ENCODE results near the gene NLRC5.
A peak's percentile ranks its signal among the peaks of the same experiment; 100 is the strongest.

NLRC5 gene

GRCh38 chr16:56967733-56968132, 21.6 kb upstream of the NLRC5 start:
- H2BK5ac ChIP-seq (ENCODE audit: low read length), result no peak overlapping the region
- no peak overlapping the region for H2AK5ac ChIP-seq (ENCODE audit: low read depth, low read length)
- no peak overlapping the region for H3K4ac ChIP-seq (ENCODE audit: low read length)
- WGBS, 2 donors (ENCODE audit: extremely low coverage in 2 of 2, insufficient read length in 2 of 2, insufficient replicate concordance in 1 of 2), result no CpG with 5 or more reads among the region's 2 CpGs
- H3K4me3 ChIP-seq (ENCODE audit: low read length in 2 of 2), result no peak overlapping the region
- no peak overlapping the region for H2BK120ac ChIP-seq (ENCODE audit: low read depth, low read length)
- H4K91ac ChIP-seq (ENCODE audit: low read depth, low read length, poor library complexity), result no peak overlapping the region
- no peak for DNase-seq (ENCODE audit: low spot score)
- no peak overlapping the region for H3K9ac ChIP-seq (ENCODE audit: low read depth, low read length, poor library complexity)
- no peak overlapping the region for H3K27ac ChIP-seq (replicated peaks; ENCODE audit: low read length)
- no peak overlapping the region for H2BK15ac ChIP-seq (ENCODE audit: low read length)
- H3K4me1 ChIP-seq (ENCODE audit: control insufficient read depth in 2 of 2, insufficient read depth in 1 of 2, low read depth in 1 of 2, low read length in 2 of 2), result peaks cover 2 to 5% of the 10 kb centered on the region in 2 donors
- no peak overlapping the region for H2BK12ac ChIP-seq (ENCODE audit: low read length)
- no peak overlapping the region for H3K14ac ChIP-seq (ENCODE audit: low read length)
- H3K36me3 ChIP-seq (replicated peaks in 1 of 2; ENCODE audit: control insufficient read depth in 2 of 2, insufficient read depth in 2 of 2, low read length in 2 of 2), result no peaks in the 10 kb centered on the region
- no peak overlapping the region for H3K4me2 ChIP-seq (ENCODE audit: insufficient read depth, low read length, poor library complexity, severe bottlenecking)
- peaks cover 0 to 13% (median 0%) of the 10 kb centered on the region in 3 experiments for H3K27me3 ChIP-seq (ENCODE audit: control insufficient read depth in 3 of 3, insufficient read depth in 3 of 3, low read depth in 1 of 3, low read length in 3 of 3)
- H3K9me3 ChIP-seq (replicated peaks in 1 of 2; ENCODE audit: control insufficient read depth in 2 of 2, insufficient read depth in 1 of 2, low read depth in 1 of 2, low read length in 2 of 2), result peaks cover 0 to 1% of the 10 kb centered on the region in 2 donors
- H3K18ac ChIP-seq (ENCODE audit: low read length), result no peak overlapping the region
- H2AFZ ChIP-seq (ENCODE audit: low read length), result no peak overlapping the region
- H3K79me1 ChIP-seq (ENCODE audit: low read depth, low read length), result no peaks in the 10 kb centered on the region
- H4K8ac ChIP-seq (ENCODE audit: low read depth, low read length), result no peak overlapping the region
- H3K23ac ChIP-seq (ENCODE audit: low read depth, low read length, poor library complexity), result no peak overlapping the region

- Histone ChIP-seq H3K9ac (ENCODE audit: low read depth, low read length, poor library complexity) (no peak overlapping the region), H3K36me3 (replicated peaks in 1 of 2; ENCODE audit: control insufficient read depth in 2 of 2, insufficient read depth in 2 of 2, low read length in 2 of 2) (no peaks in the 10 kb centered on the region), H3K14ac (ENCODE audit: low read length) (no peak overlapping the region), H3K23ac (ENCODE audit: low read depth, low read length, poor library complexity) (peak overlapping the region; percentile 11), H3K4me3 (ENCODE audit: low read length in 2 of 2) (no peak overlapping the region), H2BK5ac (ENCODE audit: low read length) (no peak overlapping the region), H4K8ac (ENCODE audit: low read depth, low read length) (no peak overlapping the region), H2BK15ac (ENCODE audit: low read length) (peak overlapping the region; percentile 50), H3K4ac (ENCODE audit: low read length) (no peak overlapping the region), H2BK120ac (ENCODE audit: low read depth, low read length) (no peak overlapping the region), H2AFZ (ENCODE audit: low read length) (no peak overlapping the region), H3K9me3 (replicated peaks in 1 of 2; ENCODE audit: control insufficient read depth in 2 of 2, insufficient read depth in 1 of 2, low read depth in 1 of 2, low read length in 2 of 2) (peaks cover 0 to 1% of the 10 kb centered on the region in 2 donors), H2AK5ac (ENCODE audit: low read depth, low read length) (peak overlapping the region; percentile 54), H3K79me1 (ENCODE audit: low read depth, low read length) (no peaks in the 10 kb centered on the region), H3K4me2 (ENCODE audit: insufficient read depth, low read length, poor library complexity, severe bottlenecking) (no peak overlapping the region), H3K27me3 (ENCODE audit: control insufficient read depth in 3 of 3, insufficient read depth in 3 of 3, low read depth in 1 of 3, low read length in 3 of 3) (peaks cover 0 to 15% (median 0%) of the 10 kb centered on the region in 3 experiments), H3K18ac (ENCODE audit: low read length) (peak overlapping the region; percentile 83), H4K91ac (ENCODE audit: low read depth, low read length, poor library complexity) (no peak overlapping the region), H2BK12ac (ENCODE audit: low read length) (no peak overlapping the region), H3K27ac (replicated peaks; ENCODE audit: low read length) (no peak overlapping the region), H3K4me1 (ENCODE audit: control insufficient read depth in 2 of 2, insufficient read depth in 1 of 2, low read depth in 1 of 2, low read length in 2 of 2) (peaks cover 2 to 4% of the 10 kb centered on the region in 2 donors)
- no CpG with 5 or more reads among the region's 7 CpGs for WGBS, 2 donors (ENCODE audit: extremely low coverage in 2 of 2, insufficient read length in 2 of 2, insufficient replicate concordance in 1 of 2)
- no peak for DNase-seq (ENCODE audit: low spot score)
These were observed 19.6 kb upstream of the NLRC5 start for GRCh38 chr16:56969769-56970168.

- peaks cover 2 to 4% of the 10 kb centered on the region in 2 donors for H3K4me1 ChIP-seq (ENCODE audit: control insufficient read depth in 2 of 2, insufficient read depth in 1 of 2, low read depth in 1 of 2, low read length in 2 of 2)
- no peak overlapping the region for H3K4me2 ChIP-seq (ENCODE audit: insufficient read depth, low read length, poor library complexity, severe bottlenecking)
- H3K4ac ChIP-seq (ENCODE audit: low read length), result peak overlapping the region; percentile 55
- H3K79me1 ChIP-seq (ENCODE audit: low read depth, low read length), result no peaks in the 10 kb centered on the region
- peak overlapping the region; percentile 81 for H2BK12ac ChIP-seq (ENCODE audit: low read length)
- peak overlapping the region; percentile 87 for H2AK5ac ChIP-seq (ENCODE audit: low read depth, low read length)
- H3K14ac ChIP-seq (ENCODE audit: low read length), result peak overlapping the region; percentile 91
- no peak overlapping the region for H2BK15ac ChIP-seq (ENCODE audit: low read length)
- H3K4me3 ChIP-seq (ENCODE audit: low read length in 2 of 2), result no peak overlapping the region
- no peaks in the 10 kb centered on the region for H3K36me3 ChIP-seq (replicated peaks in 1 of 2; ENCODE audit: control insufficient read depth in 2 of 2, insufficient read depth in 2 of 2, low read length in 2 of 2)
- peak overlapping the region; percentile 69 for H2BK5ac ChIP-seq (ENCODE audit: low read length)
- DNase-seq (ENCODE audit: low spot score), result no peak
- H3K9me3 ChIP-seq (replicated peaks in 1 of 2; ENCODE audit: control insufficient read depth in 2 of 2, insufficient read depth in 1 of 2, low read depth in 1 of 2, low read length in 2 of 2), result peaks cover 0 to 1% of the 10 kb centered on the region in 2 donors
- peak overlapping the region; percentile 85 for H3K18ac ChIP-seq (ENCODE audit: low read length)
- no peak overlapping the region for H2AFZ ChIP-seq (ENCODE audit: low read length)
- no CpG with 5 or more reads among the region's 8 CpGs for WGBS, 2 donors (ENCODE audit: extremely low coverage in 2 of 2, insufficient read length in 2 of 2, insufficient replicate concordance in 1 of 2)
- peak overlapping the region; percentile 13 for H3K23ac ChIP-seq (ENCODE audit: low read depth, low read length, poor library complexity)
- H3K27ac ChIP-seq (replicated peaks; ENCODE audit: low read length), result no peak overlapping the region
- H3K9ac ChIP-seq (ENCODE audit: low read depth, low read length, poor library complexity), result peak overlapping the region; percentile 54
- no peak overlapping the region for H4K91ac ChIP-seq (ENCODE audit: low read depth, low read length, poor library complexity)
- no peak overlapping the region for H4K8ac ChIP-seq (ENCODE audit: low read depth, low read length)
- H3K27me3 ChIP-seq (ENCODE audit: control insufficient read depth in 3 of 3, insufficient read depth in 3 of 3, low read depth in 1 of 3, low read length in 3 of 3), result peaks cover 0 to 26% (median 0%) of the 10 kb centered on the region in 3 experiments
- peak overlapping the region; percentile 73 for H2BK120ac ChIP-seq (ENCODE audit: low read depth, low read length)
These were observed 18.2 kb upstream of the NLRC5 start for GRCh38 chr16:56970934-56971767.

GRCh38 chr16:56971768-56972043, 17.7 kb upstream of the NLRC5 start:
- H3K27ac ChIP-seq (replicated peaks; ENCODE audit: low read length), result no peak overlapping the region
- no peak for DNase-seq (ENCODE audit: low spot score)
- WGBS, 2 donors (ENCODE audit: extremely low coverage in 2 of 2, insufficient read length in 2 of 2, insufficient replicate concordance in 1 of 2), result no CpG with 5 or more reads among the region's 3 CpGs

More at GRCh38 chr16:56971768-56972043, 17.7 kb upstream of the NLRC5 start:
- Histone ChIP-seq H3K9me3 (replicated peaks in 1 of 2; ENCODE audit: control insufficient read depth in 2 of 2, insufficient read depth in 1 of 2, low read depth in 1 of 2, low read length in 2 of 2) (peaks cover 0 to 1% of the 10 kb centered on the region in 2 donors), H3K14ac (ENCODE audit: low read length) (no peak overlapping the region), H2AK5ac (ENCODE audit: low read depth, low read length) (no peak overlapping the region), H3K18ac (ENCODE audit: low read length) (no peak overlapping the region), H2BK15ac (ENCODE audit: low read length) (no peak overlapping the region), H2BK5ac (ENCODE audit: low read length) (no peak overlapping the region), H3K36me3 (replicated peaks in 1 of 2; ENCODE audit: control insufficient read depth in 2 of 2, insufficient read depth in 2 of 2, low read length in 2 of 2) (no peaks in the 10 kb centered on the region), H4K8ac (ENCODE audit: low read depth, low read length) (no peak overlapping the region), H2AFZ (ENCODE audit: low read length) (no peak overlapping the region), H2BK12ac (ENCODE audit: low read length) (no peak overlapping the region), H2BK120ac (ENCODE audit: low read depth, low read length) (no peak overlapping the region), H3K4me1 (ENCODE audit: control insufficient read depth in 2 of 2, insufficient read depth in 1 of 2, low read depth in 1 of 2, low read length in 2 of 2) (peaks cover 2 to 4% of the 10 kb centered on the region in 2 donors), H3K4me3 (ENCODE audit: low read length in 2 of 2) (no peak overlapping the region), H3K4ac (ENCODE audit: low read length) (no peak overlapping the region), H3K23ac (ENCODE audit: low read depth, low read length, poor library complexity) (no peak overlapping the region), H3K9ac (ENCODE audit: low read depth, low read length, poor library complexity) (no peak overlapping the region), H4K91ac (ENCODE audit: low read depth, low read length, poor library complexity) (no peak overlapping the region), H3K79me1 (ENCODE audit: low read depth, low read length) (no peaks in the 10 kb centered on the region), H3K27me3 (ENCODE audit: control insufficient read depth in 3 of 3, insufficient read depth in 3 of 3, low read depth in 1 of 3, low read length in 3 of 3) (peaks cover 0 to 27% (median 0%) of the 10 kb centered on the region in 3 experiments), H3K4me2 (ENCODE audit: insufficient read depth, low read length, poor library complexity, severe bottlenecking) (no peak overlapping the region)
